GM19099 (cell line): Measurements from ENCODE around the gene AQP2.

Source experiments
- POLR2A ChIP-seq: IDR thresholded peaks from 3 replicates; pipeline ENCODE4 v1.6.1; 2011; ENCODE audit warnings: low read depth; ENCODE audit not compliant: insufficient read length; ENCODE audit errors: extremely low read depth

Gene AQP2

GRCh38 chr12:49979016-49979586 is 28.6 kb downstream of the AQP2 start:
- no peak for TF ChIP-seq POLR2A

DNA sequence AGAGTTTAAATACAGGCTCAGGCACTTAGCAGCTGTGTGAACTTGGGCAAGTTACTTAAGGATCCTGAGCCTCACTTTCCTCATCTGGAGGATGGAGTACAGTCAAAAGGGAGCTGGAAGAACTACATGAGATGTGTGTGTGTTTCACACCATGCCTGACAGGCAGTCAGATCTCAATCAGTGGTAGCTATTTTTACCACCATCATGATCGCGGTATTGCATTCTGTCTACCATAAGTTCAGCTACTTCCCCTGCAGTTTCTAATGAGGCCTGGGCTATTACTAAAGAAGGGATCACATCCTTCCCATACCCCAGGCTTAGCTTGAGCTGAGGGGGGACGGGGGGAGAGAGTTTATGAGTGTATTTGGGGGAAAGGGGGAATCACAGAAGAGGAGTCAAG is 29.3 kb downstream of the AQP2 start:
- TF ChIP-seq POLR2A: no peak

DNA sequence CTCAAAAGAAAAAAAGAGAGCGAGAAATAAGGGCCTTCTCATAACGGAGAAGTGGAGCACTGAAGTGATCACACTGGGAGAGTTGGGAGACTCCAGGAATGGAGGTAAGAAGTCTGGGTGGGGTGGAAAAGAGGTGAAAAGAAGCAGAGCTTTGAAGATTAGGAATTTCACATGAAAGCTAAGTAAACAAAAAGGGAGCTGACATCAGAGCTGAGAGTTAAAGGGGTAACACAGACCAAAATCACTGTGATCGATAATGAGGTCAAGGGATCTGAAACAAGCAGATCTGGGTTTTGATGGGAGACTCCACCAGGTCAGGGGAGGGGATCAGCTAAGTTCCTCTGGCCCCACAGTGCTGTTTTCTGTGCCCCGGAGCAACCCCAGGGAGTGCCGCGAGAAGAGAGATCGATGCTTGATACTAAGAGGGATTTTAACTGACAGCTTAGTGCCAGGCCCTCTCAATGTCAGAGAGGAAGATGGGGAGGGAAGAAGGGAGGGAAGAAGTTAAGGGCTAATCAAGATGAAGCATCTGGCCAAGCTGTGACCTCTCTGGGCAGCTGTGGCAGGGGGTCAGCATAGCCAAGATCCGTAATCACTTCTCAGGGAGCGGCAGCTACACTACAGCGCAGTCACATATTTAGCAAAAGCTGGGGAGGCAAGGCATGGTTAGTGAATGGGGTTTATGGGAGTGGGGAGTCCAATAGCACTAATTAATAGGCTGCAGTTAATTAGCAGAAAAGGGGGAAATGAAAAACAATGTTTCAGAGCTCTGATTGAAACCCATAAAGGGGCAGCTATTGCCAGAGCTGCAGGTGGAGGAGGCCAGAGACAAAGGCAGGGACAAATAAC is 30.2 kb downstream of the AQP2 start:
- TF ChIP-seq POLR2A: no peak

GRCh38 chr12:49982246-49983087 is 31.9 kb downstream of the AQP2 start:
- no peak for TF ChIP-seq POLR2A

- TF ChIP-seq POLR2A: no peak
Observed at GRCh38 chr12:49983892-49984291, 33.4 kb downstream of the AQP2 start.

DNA sequence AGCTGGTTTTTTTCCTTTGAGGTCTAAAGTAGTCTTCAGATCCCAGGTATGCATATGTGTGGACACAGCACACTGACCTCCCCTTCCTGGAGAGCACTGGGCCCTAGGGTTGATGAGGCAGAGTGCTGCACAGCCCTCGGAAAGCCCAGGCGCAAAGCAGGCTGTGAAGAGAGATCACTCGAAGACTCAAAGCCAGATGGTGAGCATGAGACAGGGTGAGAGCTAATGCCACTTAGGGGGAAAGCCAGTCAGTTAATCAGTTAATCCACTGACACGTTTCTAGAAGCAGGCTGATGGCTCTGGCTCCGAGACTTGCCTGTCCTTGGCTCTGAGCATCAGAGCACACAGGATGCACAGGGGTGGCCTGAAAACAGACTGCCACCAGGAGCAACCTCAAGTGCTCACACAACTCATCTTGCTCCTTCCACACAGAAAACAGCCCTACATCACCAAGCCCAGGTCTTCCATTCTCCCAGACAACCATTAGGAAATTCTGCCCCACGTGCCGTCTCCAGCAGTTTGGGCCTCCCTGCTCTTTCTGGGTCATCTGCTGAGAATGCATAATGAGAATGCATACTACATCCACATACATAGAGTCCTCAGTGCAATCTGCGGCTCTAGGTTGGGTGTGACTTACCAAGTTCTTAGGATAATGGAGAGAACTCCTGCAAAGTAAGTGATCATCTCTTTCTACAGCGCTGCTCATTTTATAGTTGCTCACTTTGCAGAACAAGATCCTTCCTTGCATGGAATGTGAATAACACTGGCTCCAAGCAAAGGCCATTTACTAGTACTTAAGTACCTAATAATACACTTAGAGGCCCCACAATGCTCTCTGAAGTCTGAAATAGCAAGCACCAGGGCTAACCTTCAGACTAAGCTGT is 34.2 kb downstream of the AQP2 start:
- no peak for TF ChIP-seq POLR2A

- TF ChIP-seq POLR2A: no peak
Observed at GRCh38 chr12:49985981-49986380, 35.4 kb downstream of the AQP2 start.

GRCh38 chr12:49987625-49988303 is 37.2 kb downstream of the AQP2 start:
- no peak for TF ChIP-seq POLR2A

GRCh38 chr12:49990273-49990672 is 39.7 kb downstream of the AQP2 start:
- no peak for TF ChIP-seq POLR2A

GRCh38 chr12:49998453-49998852 is 47.9 kb downstream of the AQP2 start:
- TF ChIP-seq POLR2A: no peak

- no peak for TF ChIP-seq POLR2A
Observed at GRCh38 chr12:50003595-50003994, 53.1 kb downstream of the AQP2 start.

DNA sequence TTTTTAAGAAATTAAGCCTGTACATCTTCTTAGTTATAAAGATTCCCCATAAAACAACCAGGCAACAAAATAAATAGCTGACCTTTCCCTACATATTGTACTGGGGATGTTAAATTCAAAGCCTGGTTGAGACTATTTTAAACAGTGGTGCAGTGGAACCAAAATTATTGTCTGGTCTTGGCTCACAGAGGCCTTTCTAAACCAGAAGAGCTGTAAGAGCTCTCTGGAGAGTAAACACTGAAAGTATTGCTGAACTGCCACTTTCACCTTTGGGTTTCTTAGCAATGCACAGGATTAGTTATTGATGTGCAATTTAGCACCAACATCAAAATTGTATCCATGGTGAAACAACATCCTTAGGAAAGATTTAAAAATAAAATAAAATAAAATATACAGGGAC is 54.2 kb downstream of the AQP2 start:
- no peak for TF ChIP-seq POLR2A

GRCh38 chr12:50005175-50005574 is 54.6 kb downstream of the AQP2 start:
- no peak for TF ChIP-seq POLR2A

DNA sequence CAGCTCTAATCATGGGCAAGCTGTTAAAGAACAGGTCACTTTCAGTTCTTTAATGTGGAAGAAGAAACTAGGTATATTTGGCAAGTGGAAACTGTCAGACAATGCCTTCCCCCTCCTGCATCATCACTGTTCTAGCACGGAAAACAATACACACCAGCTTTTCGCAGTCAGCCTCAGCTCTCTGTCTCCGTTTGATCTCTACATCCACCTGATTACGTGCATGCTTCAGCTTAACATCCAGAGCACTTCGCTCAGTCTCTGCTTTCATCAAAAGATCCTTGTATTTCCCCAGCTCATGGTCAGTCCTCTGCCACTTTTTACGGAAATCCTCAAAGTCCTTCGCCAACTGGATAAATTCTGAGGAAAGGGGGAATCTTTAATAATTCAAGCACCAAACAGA is 55.7 kb downstream of the AQP2 start:
- TF ChIP-seq POLR2A: no peak

DNA sequence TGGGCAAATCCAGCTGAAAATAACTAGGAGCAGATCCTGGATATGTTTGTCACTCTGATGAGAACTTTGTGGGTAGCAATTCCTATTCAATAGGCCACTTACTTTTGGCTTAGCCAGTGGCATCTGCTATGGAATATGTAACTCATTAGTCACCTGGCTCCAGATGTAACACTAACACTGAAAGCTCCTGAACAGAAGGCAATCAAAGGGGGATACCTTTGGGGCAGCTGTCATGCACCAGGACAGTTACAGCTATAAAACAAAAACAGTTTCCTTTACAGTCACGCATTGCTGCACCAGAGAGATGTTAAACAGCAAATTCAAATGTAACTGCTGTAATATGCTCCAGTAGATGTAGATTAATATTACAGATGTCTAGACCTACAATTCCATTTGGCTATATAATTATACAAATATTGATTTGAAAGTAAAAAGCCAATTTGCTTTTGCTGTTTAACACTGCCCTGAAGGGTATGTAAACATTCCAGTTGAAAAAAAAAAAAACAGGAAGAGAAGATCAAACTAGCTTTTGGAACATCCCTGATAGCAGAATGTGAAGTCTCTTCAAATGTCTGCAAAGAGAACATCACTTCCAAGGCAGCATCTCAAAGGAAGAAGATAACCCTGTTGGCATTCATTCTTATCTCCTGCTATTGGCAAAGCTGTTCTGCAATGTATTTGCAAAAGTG is 56.4 kb downstream of the AQP2 start:
- no peak for TF ChIP-seq POLR2A
